GM20000 (cell line): Measurements from ENCODE around the gene AFF1.

Experiments
- DNase-seq: peaks from one replicate; pipeline ENCODE4 v3.0.0; 2012; ENCODE audit warnings: low spot score
- CTCF ChIP-seq: IDR thresholded peaks from 2 replicates; pipeline ENCODE4 v1.5.1; 2012; ENCODE audit warnings: mild to moderate bottlenecking, control low read depth; ENCODE audit errors: extremely low read depth, missing control alignments

Gene AFF1

GRCh38 chr4:87117732-87118075, 182.9 kb downstream of the AFF1 start:
- no peak for TF ChIP-seq CTCF

GRCh38 chr4:87118421-87118820, 183.6 kb downstream of the AFF1 start:
- no peak for DNase-seq
- no peak for TF ChIP-seq CTCF

More at GRCh38 chr4:87117732-87118075, 182.9 kb downstream of the AFF1 start:
- no peak for DNase-seq

GRCh38 chr4:87118826-87119225, 184.0 kb downstream of the AFF1 start:
- TF ChIP-seq CTCF = no peak
- no peak for DNase-seq

- TF ChIP-seq CTCF = no peak
- peak; percentile 8 for DNase-seq
These were observed 185.2 kb downstream of the AFF1 start for GRCh38 chr4:87120010-87120409.

GRCh38 chr4:87120411-87121162, 185.8 kb downstream of the AFF1 start:
- no peak for DNase-seq
- TF ChIP-seq CTCF = no peak

- TF ChIP-seq CTCF = no peak
- DNase-seq = no peak
These were observed 186.7 kb downstream of the AFF1 start for GRCh38 chr4:87121341-87122065.

GRCh38 chr4:87122252-87122651, 187.4 kb downstream of the AFF1 start:
- no peak for TF ChIP-seq CTCF
- no peak for DNase-seq
